GM19438 (cell line): ENCODE results near the gene CBX6.

Source experiments
- ATAC-seq: cut with Tn5 transposase; IDR thresholded peaks from one replicate; pipeline ENCODE4 v1.9.1; 2021; ENCODE audit warnings: low read depth; ENCODE audit not compliant: unreplicated experiment

The CBX6 gene

DNA sequence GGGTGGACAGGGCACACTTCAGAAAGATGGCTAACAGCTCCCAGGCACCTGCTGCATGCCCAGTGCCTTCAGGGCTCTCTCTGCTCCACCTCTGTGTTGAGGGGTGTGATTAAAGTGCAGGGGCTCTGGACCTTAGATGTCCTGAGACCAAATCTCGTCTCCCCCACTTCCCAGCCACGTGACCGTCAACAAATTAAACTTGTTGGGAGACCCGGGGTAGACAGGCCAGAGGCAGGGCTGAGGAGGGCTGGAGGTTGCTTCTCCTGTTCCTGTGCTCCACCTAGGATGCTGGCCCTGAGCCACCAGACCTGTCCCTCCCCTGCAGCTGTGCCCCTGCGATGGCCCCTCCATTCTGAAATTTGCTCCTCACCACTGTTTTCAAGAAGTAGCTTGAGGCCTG lies 45.2 kb downstream of the CBX6 start:
- ATAC-seq, result no peak

DNA sequence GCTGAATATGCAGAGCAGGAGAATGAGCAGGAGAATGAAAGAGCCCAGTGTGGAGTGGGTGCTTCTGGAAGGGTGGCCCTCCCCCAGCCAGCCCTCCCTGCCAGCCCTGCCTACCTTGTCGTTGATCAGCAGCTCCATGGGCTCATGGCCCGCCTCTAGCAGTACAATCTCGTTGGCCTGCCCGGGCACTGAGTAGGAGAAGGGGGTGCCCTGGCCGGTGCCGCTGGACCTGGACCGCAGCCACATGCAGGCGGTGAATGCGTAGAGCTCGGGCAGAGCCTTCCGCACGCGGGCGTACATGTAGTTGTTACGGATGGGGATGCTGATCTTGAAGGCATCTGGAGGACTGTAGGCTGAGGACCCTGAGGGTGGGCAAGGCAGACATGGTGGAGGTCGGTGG lies 45.6 kb downstream of the CBX6 start:
- ATAC-seq, result no peak

DNA sequence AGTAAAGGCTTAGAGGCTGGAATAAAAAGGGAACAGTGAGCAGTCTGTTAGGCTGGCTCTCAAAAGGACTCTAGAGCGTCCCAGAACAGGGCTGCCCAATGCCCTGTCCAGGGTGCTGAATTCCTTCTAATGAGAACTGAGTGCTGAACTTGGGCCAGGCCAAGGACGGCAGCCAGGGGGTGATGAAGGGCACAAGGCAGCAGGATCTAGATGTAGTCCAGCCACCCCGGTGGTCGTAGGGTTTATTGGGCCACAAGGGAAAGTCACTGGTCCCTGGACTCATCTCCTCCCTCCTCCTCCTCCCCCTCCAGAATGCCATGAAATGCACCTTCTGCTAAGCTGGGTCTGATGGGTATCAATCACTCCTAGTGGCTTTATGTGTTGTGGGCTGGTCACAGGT lies 47.4 kb downstream of the CBX6 start:
- ATAC-seq, result no peak

DNA sequence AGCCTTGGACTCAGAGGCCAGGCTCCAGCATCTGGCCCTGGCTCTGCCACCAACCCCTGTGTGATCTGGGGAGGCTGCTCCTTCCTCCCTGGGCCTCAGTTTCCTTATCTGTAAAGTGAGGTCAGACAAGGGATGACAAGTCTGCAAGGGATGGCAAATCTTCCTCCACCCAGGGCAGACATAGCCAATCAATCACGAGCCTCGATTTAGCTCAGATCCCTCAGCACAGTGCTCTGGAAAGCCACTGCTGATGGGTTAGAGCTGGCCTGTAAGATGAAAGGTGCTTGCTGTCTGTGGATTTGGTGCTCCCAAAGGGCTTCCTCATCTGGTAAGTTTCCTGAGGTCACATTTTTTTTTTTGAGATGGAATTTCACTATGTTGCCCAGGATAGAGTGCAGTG lies 48.4 kb downstream of the CBX6 start:
- ATAC-seq, result no peak

DNA sequence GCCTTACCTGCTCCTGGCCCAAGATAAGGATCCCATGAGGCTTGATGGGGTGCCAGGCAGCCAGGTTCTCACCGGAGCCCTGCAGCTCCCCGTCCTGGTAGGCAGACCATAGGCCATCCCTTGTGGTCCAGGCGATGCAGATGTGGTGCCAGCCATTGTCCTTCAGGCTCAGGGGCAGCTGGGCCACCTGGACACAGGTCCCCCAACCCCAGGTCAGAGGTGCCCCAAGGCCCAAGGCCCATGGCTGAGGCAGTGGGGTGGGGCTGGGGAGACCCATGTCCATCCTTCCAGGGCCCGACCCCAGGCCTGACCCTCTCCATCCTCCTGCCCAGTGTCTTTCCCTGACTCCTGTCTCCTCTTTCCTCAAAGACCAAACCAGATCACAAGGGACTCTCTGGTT lies 48.9 kb downstream of the CBX6 start:
- no peak for ATAC-seq

DNA sequence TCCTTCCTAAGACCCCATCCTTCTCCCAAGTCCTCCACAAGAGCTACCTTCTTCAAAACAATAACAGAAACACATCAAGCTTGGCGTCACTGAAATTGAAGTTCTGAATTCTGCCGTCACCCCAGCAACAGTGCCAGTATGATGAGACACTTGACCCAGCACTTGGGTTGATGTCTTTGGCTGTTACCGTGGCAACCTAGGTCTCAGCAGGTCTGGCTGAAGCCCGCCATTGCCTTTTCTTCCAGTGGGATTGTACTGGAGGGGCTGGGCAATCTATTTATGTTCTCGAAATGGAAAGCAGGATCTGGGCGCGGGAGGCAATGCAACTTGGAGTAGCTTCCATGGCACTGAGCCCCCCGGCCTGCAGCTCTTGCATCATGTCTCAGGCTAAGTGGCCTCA lies 52.0 kb downstream of the CBX6 start:
- no peak for ATAC-seq

DNA sequence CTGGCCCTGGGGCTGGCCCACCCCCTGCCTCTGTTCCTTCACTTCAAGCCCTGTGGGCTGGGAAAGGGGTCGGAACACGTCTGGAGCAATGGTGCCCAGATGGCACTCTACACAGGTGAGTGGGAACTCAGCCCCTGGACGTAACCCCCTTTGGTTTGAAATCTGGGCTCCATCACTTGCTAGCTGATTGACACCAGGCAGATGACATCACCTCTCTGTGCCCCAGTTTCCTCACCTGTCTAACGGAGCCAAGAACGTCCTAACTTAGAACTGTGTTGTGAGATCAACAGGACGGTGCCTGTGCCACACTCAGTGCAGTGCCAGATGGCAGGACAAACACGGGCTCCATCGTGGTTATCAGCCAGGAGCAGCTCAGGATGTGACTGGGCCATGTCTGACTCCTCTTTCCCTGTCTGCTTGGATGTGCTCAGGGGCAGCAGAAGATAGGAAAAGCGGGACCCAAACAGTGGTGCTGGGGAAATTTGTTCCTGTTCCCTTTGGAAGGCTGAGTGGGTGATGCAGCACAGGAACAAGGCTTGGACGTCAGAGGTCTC lies 52.6 kb downstream of the CBX6 start:
- ATAC-seq, result no peak

DNA sequence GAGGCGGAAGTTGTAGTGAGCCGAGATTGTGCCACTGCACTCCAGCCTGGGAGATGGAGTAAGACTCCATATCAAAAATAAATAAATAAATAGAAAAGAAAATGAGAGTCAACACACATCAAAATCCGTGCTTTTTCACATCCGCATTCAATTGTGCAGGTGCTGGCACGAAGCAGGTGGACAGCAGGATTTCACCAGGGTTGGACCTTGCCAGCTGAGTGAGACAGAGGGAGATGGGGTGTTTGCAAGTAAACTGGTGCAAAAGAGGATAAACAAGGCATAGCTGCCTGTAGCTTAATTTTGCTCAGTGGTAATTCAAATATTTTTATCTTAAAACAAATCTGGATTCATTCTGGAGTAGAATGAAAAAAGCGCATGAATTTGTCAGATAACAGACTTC lies 54.8 kb downstream of the CBX6 start:
- ATAC-seq, result no peak

DNA sequence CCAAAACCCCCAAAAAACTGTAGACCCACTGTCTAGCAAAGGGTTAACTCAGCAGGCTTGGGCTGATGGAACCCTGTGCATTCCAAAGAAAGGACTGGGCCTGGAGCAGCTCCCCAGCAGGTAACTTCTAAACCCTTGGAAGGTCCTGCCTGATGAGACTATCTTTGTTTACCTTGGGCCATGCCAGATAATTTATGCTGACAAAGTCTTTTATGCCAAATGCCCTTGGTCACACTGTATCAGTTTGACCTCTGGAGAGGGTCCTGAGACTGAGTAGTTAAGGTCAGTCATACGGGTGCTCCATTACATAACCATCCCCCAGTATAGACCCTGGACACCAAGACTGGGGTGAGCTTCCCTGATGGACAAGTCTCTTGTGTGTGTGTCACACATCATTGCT lies 56.2 kb downstream of the CBX6 start:
- no peak for ATAC-seq
